Smooth muscle cell (in vitro differentiated cells): ENCODE measurements around the gene HOXA2. TPM values are rescaled to one million over a fixed set of nuclear protein-coding genes. Genes with fewer than 3 reads are reported as not detected.
A peak's percentile ranks its signal among the peaks of the same experiment; 100 is the strongest.

Source experiments
- DNase-seq: peaks from one replicate; lab custom pipeline; 2025; ENCODE audit not compliant: unreplicated experiment; lab: John Stamatoyannopoulos, UW
- H2AFZ ChIP-seq: fragments of 200-600 bp; sonication (generic); 2 replicates; pipeline ENCODE4 v1.6.0; 2016; ENCODE audit warnings: antibody characterized with exemption, low read depth, mild to moderate bottlenecking
- H3F3A ChIP-seq: fragments of 200-600 bp; sonication (generic); 2 replicates; pipeline ENCODE4 v1.6.0; 2017; ENCODE audit warnings: antibody characterized with exemption, low read depth
- H3K27ac ChIP-seq: fragments of 200-600 bp; sonication (generic); 2 replicates; pipeline ENCODE4 v1.5.1; 2016; ENCODE audit warnings: low read depth, mild to moderate bottlenecking
- H3K27me3 ChIP-seq: fragments of 200-600 bp; sonication (generic); 2 replicates; pipeline ENCODE4 v1.6.1; 2016; ENCODE audit warnings: low read depth, mild to moderate bottlenecking
- H3K36me3 ChIP-seq: fragments of 200-600 bp; sonication (generic); 2 replicates; pipeline ENCODE4 v1.5.1; 2016; ENCODE audit warnings: low read depth
- H3K4me1 ChIP-seq: fragments of 200-600 bp; sonication (generic); 2 replicates; pipeline ENCODE4 v1.5.1; 2016; ENCODE audit warnings: low read depth
- H3K4me2 ChIP-seq: fragments of 200-600 bp; sonication (generic); 2 replicates; pipeline ENCODE4 v1.6.0; 2016; ENCODE audit warnings: mild to moderate bottlenecking
- H3K4me3 ChIP-seq: fragments of 200-600 bp; sonication (generic); 2 replicates; pipeline ENCODE4 v1.5.1; 2016; ENCODE audit warnings: mild to moderate bottlenecking
- H3K79me2 ChIP-seq: fragments of 200-600 bp; sonication (generic); 2 replicates; pipeline ENCODE4 v1.6.0; 2016; ENCODE audit warnings: low read depth, mild to moderate bottlenecking
- H3K9ac ChIP-seq: fragments of 200-600 bp; sonication (generic); 2 replicates; pipeline ENCODE4 v1.6.0; 2016; ENCODE audit warnings: low read depth
- H3K9me3 ChIP-seq: fragments of 200-600 bp; sonication (generic); replicated peaks from 2 replicates; pipeline ENCODE4 v1.5.1; 2016; ENCODE audit warnings: low read depth
- H4K20me1 ChIP-seq: fragments of 200-600 bp; sonication (generic); 2 replicates; pipeline ENCODE4 v1.6.0; 2016; ENCODE audit warnings: low read depth
- CTCF ChIP-seq: fragments of 200-600 bp; sonication (generic); IDR thresholded peaks from 2 replicates; pipeline ENCODE4 v1.5.1; 2017; ENCODE audit warnings: borderline replicate concordance, mild to moderate bottlenecking, antibody characterized with exemption; ENCODE audit not compliant: insufficient read depth, poor library complexity, severe bottlenecking
- WGBS: methylation state at CpG from one replicate; pipeline ENCODE4 v1.1.7; 2016; ENCODE audit warnings: low lambda C conversion rate; 5-methylcytosine and 5-hydroxymethylcytosine counted together
- polyA plus RNA-seq: library from polyadenylated mRNA; unstranded; fragments of >200 nt; fragmentation: Nextera tagmentation; extraction: Ambion mirVana; gene quantifications from 2 replicates; pipeline ENCODE4 v1.2.1, GENCODE V29; 2016
- total RNA-seq: library from RNA; depleted of rRNA; stranded (reverse); fragments of >200 nt; gene quantifications from 2 replicates; pipeline ENCODE4 v1.2.3, GENCODE V29; 2014

Gene HOXA2
- total and polyA plus RNA-seq, 2 experiments from 2014 or later: not detected

- peaks cover 100% of the 10 kb centered on the region for H3K27me3 ChIP-seq
- H3K9me3 ChIP-seq: no peaks in the 10 kb centered on the region
- no peak within 1 kb of the TSS for H3K27ac ChIP-seq
- DNase-seq: no peak
- H3K79me2 ChIP-seq: no peaks in the 10 kb centered on the region
- WGBS: 2% methylated on average over 80 of the region's 86 CpGs
- TF ChIP-seq CTCF: peak; percentile 60
- H3K36me3 ChIP-seq: no peaks in the 10 kb centered on the region
- peak within 1 kb of the TSS; percentile 81 for H2AFZ ChIP-seq
- H3K4me3 ChIP-seq: peak within 1 kb of the TSS; percentile 54
- no peaks in the 10 kb centered on the region for H3F3A ChIP-seq
- no peaks in the 10 kb centered on the region for H4K20me1 ChIP-seq
- no peak within 1 kb of the TSS for H3K9ac ChIP-seq
- H3K4me2 ChIP-seq: peak within 1 kb of the TSS; percentile 90
- H3K4me1 ChIP-seq: peaks cover 7% of the 10 kb centered on the region
These were observed 40.8 kb upstream of the HOXA2 start, which contains the start of gene HOXA5 for GRCh38 chr7:27143023-27143949. HOXA5 (minus strand) TSS chr7:27143681; CDS start chr7:27143607, 74 bp downstream.

GRCh38 chr7:27142580-27143022, 40.1 kb upstream of the HOXA2 start:
- Histone ChIP-seq H3K4me2 (peak overlapping the region; percentile 90), H3K36me3 (no peaks in the 10 kb centered on the region), H3F3A (no peaks in the 10 kb centered on the region), H3K4me1 (peaks cover 7% of the 10 kb centered on the region), H3K9me3 (no peaks in the 10 kb centered on the region), H3K4me3 (peak overlapping the region; percentile 54), H3K27me3 (peaks cover 100% of the 10 kb centered on the region), H3K9ac (no peak overlapping the region), H4K20me1 (no peaks in the 10 kb centered on the region), H3K79me2 (no peaks in the 10 kb centered on the region), H2AFZ (no peak overlapping the region), H3K27ac (no peak overlapping the region)
- TF ChIP-seq CTCF: no peak
- 3% methylated on average over 28 of the region's 29 CpGs for WGBS
- no peak for DNase-seq

GRCh38 chr7:27141923-27142579, 39.6 kb upstream of the HOXA2 start:
- Histone ChIP-seq H3K4me3 (peak overlapping the region; percentile 54), H3K27me3 (peaks cover 100% of the 10 kb centered on the region), H2AFZ (no peak overlapping the region), H4K20me1 (no peaks in the 10 kb centered on the region), H3K9ac (no peak overlapping the region), H3K9me3 (no peaks in the 10 kb centered on the region), H3F3A (no peaks in the 10 kb centered on the region), H3K27ac (no peak overlapping the region), H3K4me2 (peak overlapping the region; percentile 90), H3K36me3 (no peaks in the 10 kb centered on the region), H3K4me1 (peaks cover 7% of the 10 kb centered on the region), H3K79me2 (no peaks in the 10 kb centered on the region)
- no peak for TF ChIP-seq CTCF
- DNase-seq: no peak
- WGBS: 11% methylated on average over 28 of the region's 30 CpGs
